ENCODE measurements around the gene GINS2. TPM values are rescaled to one million over a fixed set of nuclear protein-coding genes. Genes with fewer than 3 reads are reported as not detected.

The GINS2 gene
- total RNA-seq, 3 donors from 2014 or later (not counting 1 experiment from before 2014, with no cell fraction given), result 0.73 to 2.6 (median 0.89) TPM

DNA sequence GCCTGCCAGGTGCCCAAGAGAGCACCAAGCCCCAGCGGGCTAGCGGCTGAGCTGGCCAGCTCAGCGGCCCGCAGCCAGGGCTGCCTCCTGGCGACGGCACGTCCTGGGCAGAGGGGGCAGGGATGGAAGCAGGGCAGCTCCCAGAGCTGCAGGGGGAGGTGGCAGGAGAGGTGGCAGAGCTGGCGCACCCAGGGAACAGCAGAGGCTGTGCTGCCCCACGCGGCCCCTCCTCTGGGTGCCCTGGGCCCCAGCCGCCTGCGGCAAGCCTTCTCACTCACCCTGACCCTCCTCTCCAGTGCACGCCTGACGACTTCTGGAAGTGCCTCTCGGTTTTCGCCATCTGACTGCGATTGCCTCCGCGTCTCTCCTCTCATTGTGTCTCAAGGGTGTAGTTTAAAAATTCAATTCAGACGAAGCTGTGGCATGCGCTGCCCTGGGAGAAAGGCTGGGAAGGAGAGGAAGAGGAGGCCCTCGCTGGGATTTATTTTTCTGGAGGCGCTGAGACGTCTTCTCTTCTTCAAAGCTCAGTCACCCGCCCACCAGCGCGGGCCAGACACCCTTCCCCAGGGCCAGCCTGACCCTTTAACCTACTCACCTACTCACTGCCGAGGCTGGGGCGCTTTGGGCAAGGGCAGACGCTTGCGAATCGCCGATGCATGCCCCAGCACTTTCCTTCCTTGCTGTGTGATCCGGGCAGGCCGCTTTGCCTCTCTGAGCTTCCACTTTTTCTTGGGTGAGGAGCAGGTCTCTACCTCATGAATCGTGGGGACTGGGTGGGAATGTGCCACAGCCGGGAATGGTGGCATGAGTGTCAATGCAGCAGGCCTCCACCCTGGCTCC is 50.7 kb downstream of the GINS2 start:
- Histone ChIP-seq H3K27me3 (ENCODE audit: control insufficient read depth, insufficient read depth, low read length) (no peaks in the 10 kb centered on the region), H3K4me1 (ENCODE audit: control insufficient read depth, insufficient read depth, low read length) (peaks cover 50% of the 10 kb centered on the region), H3K9me3 (ENCODE audit: control insufficient read depth, insufficient read depth, low read length) (no peaks in the 10 kb centered on the region), H3K4me3 (ENCODE audit: low read length) (no peak overlapping the region), H3K27ac (ENCODE audit: low read length) (no peak overlapping the region), H3K36me3 (ENCODE audit: control insufficient read depth, insufficient read depth, low read length) (peaks cover 19% of the 10 kb centered on the region)
- no peaks in the 10 kb centered on the region for H3K9me3 Mint-ChIP-seq
- peak overlapping the region in 1 of 2 donors; percentile 73 for H3K27ac Mint-ChIP-seq
- WGBS (ENCODE audit: insufficient coverage), result 89% methylated on average over 37 of the region's 37 CpGs
- H3K27me3 Mint-ChIP-seq (ENCODE audit: low read depth in 2 of 2), result no peaks in the 10 kb centered on the region
- DNase-seq (no peak), ATAC-seq (no peak)
- TF ChIP-seq CTCF (IDR thresholded peaks at IDR 0.05), result no peak
- H3K4me3 Mint-ChIP-seq, result no peak overlapping the region
- no peaks in the 10 kb centered on the region for H3K36me3 Mint-ChIP-seq
- H3K4me1 Mint-ChIP-seq, result peaks cover 17 to 48% of the 10 kb centered on the region in 2 donors
- intact Hi-C loops (cut with micrococcal nuclease), result no loop called here

DNA sequence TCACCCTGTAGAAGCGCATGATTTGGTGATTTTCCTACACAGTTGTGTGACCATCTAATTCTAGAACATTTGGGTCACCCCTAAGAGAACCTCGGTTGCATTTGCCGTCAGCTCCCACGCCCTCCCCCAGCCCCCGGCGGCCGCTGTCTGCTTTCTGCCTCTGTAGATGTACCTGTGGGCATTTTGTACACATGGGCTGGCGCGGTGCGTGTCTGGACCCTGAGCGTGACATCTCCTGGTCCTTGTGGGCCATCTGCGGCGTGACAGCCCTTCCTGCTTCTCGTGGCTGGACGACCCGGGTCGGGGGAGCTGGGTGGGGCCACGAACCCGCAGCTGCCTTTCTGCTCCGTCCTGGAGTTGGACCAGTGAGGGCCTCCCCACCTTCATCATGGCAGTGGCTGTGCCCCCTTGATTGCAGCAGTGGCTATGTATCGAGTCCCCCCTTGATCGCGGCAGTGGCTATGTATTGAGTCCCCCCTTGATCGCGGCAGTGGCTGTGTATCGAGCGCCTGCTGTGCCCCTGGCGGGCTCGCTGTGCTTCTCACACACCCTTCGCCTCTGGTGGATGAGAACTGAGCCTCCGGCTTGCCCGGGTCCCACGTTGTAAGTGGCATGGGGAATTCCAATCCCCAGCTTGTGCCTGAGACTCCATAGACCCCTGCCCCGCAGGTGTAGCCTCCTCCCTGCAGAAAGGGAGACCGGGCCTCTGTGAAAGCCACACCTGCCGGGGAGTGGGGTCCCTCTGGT is 51.5 kb downstream of the GINS2 start:
- Histone ChIP-seq H3K9me3 (ENCODE audit: control insufficient read depth, insufficient read depth, low read length) (no peaks in the 10 kb centered on the region), H3K4me3 (ENCODE audit: low read length) (no peak overlapping the region), H3K27ac (ENCODE audit: low read length) (no peak overlapping the region), H3K4me1 (ENCODE audit: control insufficient read depth, insufficient read depth, low read length) (peaks cover 45% of the 10 kb centered on the region), H3K36me3 (ENCODE audit: control insufficient read depth, insufficient read depth, low read length) (peaks cover 19% of the 10 kb centered on the region), H3K27me3 (ENCODE audit: control insufficient read depth, insufficient read depth, low read length) (no peaks in the 10 kb centered on the region)
- peaks cover 9 to 43% of the 10 kb centered on the region in 2 donors for H3K4me1 Mint-ChIP-seq
- 92% methylated on average over 36 of the region's 36 CpGs for WGBS (ENCODE audit: insufficient coverage)
- H3K4me3 Mint-ChIP-seq, result no peak overlapping the region
- H3K27me3 Mint-ChIP-seq (ENCODE audit: low read depth in 2 of 2), result no peaks in the 10 kb centered on the region
- DNase-seq, result no peak
- intact Hi-C loops (cut with micrococcal nuclease), result no loop called here
- no peaks in the 10 kb centered on the region for H3K36me3 Mint-ChIP-seq
- no peak for TF ChIP-seq CTCF (IDR thresholded peaks at IDR 0.05)
- H3K9me3 Mint-ChIP-seq, result no peaks in the 10 kb centered on the region
- no peak for ATAC-seq
- H3K27ac Mint-ChIP-seq, result no peak overlapping the region

GRCh38 chr16:85636234-85636812 is 52.4 kb downstream of the GINS2 start:
- Mint-ChIP-seq H3K27ac (peak overlapping the region in 1 of 2 donors; percentile 18), H3K36me3 (no peaks in the 10 kb centered on the region), H3K4me1 (peaks cover 9 to 43% of the 10 kb centered on the region in 2 donors), H3K4me3 (no peak overlapping the region), H3K9me3 (no peaks in the 10 kb centered on the region), H3K27me3 (ENCODE audit: low read depth in 2 of 2) (no peaks in the 10 kb centered on the region)
- Histone ChIP-seq H3K9me3 (ENCODE audit: control insufficient read depth, insufficient read depth, low read length) (no peaks in the 10 kb centered on the region), H3K4me1 (ENCODE audit: control insufficient read depth, insufficient read depth, low read length) (peaks cover 45% of the 10 kb centered on the region), H3K27ac (ENCODE audit: low read length) (no peak overlapping the region), H3K36me3 (ENCODE audit: control insufficient read depth, insufficient read depth, low read length) (peaks cover 19% of the 10 kb centered on the region), H3K27me3 (ENCODE audit: control insufficient read depth, insufficient read depth, low read length) (no peaks in the 10 kb centered on the region), H3K4me3 (ENCODE audit: low read length) (no peak overlapping the region)
- intact Hi-C loops (cut with micrococcal nuclease), result no loop called here
- no peak for TF ChIP-seq CTCF (IDR thresholded peaks at IDR 0.05)
- DNase-seq (no peak), ATAC-seq (no peak)
- 96% methylated on average over 23 of the region's 27 CpGs for WGBS (ENCODE audit: insufficient coverage)

Measured in natural killer cell (primary cell).